PFSK-1 (cell line): ENCODE results near the gene LRGUK.

Source experiments
- FOXP2 ChIP-seq: optimal IDR thresholded peaks from 2 replicates; pipeline ENCODE3; 2011; ENCODE audit warnings: borderline replicate concordance, control low read depth, inconsistent platforms; ENCODE audit not compliant: insufficient read depth; ENCODE audit errors: extremely low read length, extremely low read depth
- POLR2AphosphoS5 ChIP-seq: IDR thresholded peaks from 2 replicates; pipeline ENCODE4 v1.6.1; 2012; ENCODE audit warnings: low read depth, mild to moderate bottlenecking, control low read depth, low read length, moderate library complexity
- SIN3A ChIP-seq: IDR thresholded peaks from 2 replicates; pipeline ENCODE4 v1.6.1; 2012; ENCODE audit warnings: mild to moderate bottlenecking, low read length, moderate library complexity, borderline replicate concordance; ENCODE audit not compliant: insufficient read depth
- TAF1 ChIP-seq: IDR thresholded peaks from 2 replicates; pipeline ENCODE4 v1.6.1; 2012; ENCODE audit warnings: low read length, control low read depth, borderline replicate concordance; ENCODE audit not compliant: insufficient read depth
- TF ChIP-seq, protein P1 (sequence below), 2 experiments: IDR thresholded peaks; 2 replicates each; pipeline versions ENCODE4 v1.6.1 to v1.8.0; 2011 to 2012; ENCODE audit warnings: low read depth in 2 of 2, low read length in 2 of 2, control low read depth in 1 of 2, inconsistent platforms in 1 of 2, mild to moderate bottlenecking in 1 of 2, moderate library complexity in 1 of 2; ENCODE audit not compliant: insufficient read depth in 1 of 2

Gene LRGUK

GRCh38 chr7:134101716-134102115 is 25.4 kb upstream of the LRGUK start:
- no peak for TF ChIP-seq POLR2AphosphoS5
- TF ChIP-seq, protein P1, sequence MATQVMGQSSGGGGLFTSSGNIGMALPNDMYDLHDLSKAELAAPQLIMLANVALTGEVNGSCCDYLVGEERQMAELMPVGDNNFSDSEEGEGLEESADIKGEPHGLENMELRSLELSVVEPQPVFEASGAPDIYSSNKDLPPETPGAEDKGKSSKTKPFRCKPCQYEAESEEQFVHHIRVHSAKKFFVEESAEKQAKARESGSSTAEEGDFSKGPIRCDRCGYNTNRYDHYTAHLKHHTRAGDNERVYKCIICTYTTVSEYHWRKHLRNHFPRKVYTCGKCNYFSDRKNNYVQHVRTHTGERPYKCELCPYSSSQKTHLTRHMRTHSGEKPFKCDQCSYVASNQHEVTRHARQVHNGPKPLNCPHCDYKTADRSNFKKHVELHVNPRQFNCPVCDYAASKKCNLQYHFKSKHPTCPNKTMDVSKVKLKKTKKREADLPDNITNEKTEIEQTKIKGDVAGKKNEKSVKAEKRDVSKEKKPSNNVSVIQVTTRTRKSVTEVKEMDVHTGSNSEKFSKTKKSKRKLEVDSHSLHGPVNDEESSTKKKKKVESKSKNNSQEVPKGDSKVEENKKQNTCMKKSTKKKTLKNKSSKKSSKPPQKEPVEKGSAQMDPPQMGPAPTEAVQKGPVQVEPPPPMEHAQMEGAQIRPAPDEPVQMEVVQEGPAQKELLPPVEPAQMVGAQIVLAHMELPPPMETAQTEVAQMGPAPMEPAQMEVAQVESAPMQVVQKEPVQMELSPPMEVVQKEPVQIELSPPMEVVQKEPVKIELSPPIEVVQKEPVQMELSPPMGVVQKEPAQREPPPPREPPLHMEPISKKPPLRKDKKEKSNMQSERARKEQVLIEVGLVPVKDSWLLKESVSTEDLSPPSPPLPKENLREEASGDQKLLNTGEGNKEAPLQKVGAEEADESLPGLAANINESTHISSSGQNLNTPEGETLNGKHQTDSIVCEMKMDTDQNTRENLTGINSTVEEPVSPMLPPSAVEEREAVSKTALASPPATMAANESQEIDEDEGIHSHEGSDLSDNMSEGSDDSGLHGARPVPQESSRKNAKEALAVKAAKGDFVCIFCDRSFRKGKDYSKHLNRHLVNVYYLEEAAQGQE (IDR thresholded peaks at IDR 0.05; ENCODE audit: insufficient read depth in 1 of 2, low read depth in 2 of 2, low read length in 2 of 2) = no peak
- no peak for TF ChIP-seq SIN3A
- TF ChIP-seq TAF1 = no peak
- TF ChIP-seq FOXP2 = no peak

GRCh38 chr7:134104166-134104565 is 23.0 kb upstream of the LRGUK start:
- TF ChIP-seq FOXP2 (no peak), SIN3A (no peak), TAF1 (no peak), POLR2AphosphoS5 (no peak)

DNA sequence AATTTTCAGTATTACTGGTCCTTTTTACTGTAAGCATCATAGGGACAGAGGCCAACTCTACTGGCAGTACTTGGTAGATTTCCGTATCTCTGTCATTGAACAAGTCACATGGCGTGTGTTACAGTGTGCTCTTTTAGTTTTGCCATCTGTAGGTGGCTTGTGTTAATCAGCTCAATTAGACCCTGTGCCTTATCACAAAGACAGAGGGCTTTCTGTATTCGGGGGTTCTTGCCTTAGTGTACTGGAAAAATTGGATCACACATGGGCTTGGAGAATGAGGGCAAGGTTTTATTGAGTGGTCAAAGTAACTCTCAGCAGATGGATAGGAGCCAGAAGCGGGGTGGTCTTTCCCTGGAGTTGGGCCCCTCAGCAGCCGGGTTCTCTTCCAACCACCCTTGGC is 21.3 kb upstream of the LRGUK start:
- TF ChIP-seq SIN3A = no peak
- TF ChIP-seq TAF1 = no peak
- TF ChIP-seq, protein P1 (IDR thresholded peaks at IDR 0.05; ENCODE audit: insufficient read depth in 1 of 2, low read depth in 2 of 2, low read length in 2 of 2) = no peak
- TF ChIP-seq POLR2AphosphoS5 = no peak
- no peak for TF ChIP-seq FOXP2

DNA sequence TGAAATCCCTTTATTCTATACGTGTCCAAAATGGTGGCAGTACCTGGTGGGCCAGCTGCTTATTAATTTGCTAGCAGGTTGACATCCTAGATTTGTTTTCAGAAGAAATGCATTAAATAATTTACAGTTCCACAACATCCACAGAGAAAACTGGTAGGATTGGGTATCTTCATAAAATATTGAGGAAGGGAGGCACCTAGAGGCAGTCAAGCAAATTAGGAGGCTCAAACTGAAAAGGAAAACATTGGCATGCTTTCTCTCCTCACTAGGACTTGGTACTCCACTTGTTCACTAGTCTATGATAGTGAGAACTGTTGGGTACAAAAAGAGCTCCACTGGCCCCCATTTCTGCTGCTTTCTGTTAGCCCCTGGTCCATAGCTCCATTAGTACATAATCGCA is 18.3 kb upstream of the LRGUK start:
- TF ChIP-seq TAF1 (no peak), SIN3A (no peak), FOXP2 (no peak), POLR2AphosphoS5 (no peak)
- TF ChIP-seq, protein P1 (IDR thresholded peaks at IDR 0.05; ENCODE audit: insufficient read depth in 1 of 2, low read depth in 2 of 2, low read length in 2 of 2) = no peak

GRCh38 chr7:134113655-134114054 is 13.5 kb upstream of the LRGUK start:
- TF ChIP-seq POLR2AphosphoS5 (no peak), TAF1 (no peak), FOXP2 (no peak), SIN3A (no peak)
- TF ChIP-seq, protein P1 (IDR thresholded peaks at IDR 0.05; ENCODE audit: insufficient read depth in 1 of 2, low read depth in 2 of 2, low read length in 2 of 2) = no peak
